Adipocyte (in vitro differentiated cells): ENCODE measurements around the gene VCAN.

Experiments
- DNase-seq: peaks from one replicate; pipeline ENCODE4 v3.0.0-alpha.2; 2015; ENCODE audit warnings: low read depth
- H3K27me3 ChIP-seq: replicated peaks from 2 replicates; pipeline ENCODE4 v1.7.0; 2013; ENCODE audit warnings: mild to moderate bottlenecking, low read length, moderate library complexity; ENCODE audit not compliant: control insufficient read depth, insufficient read depth
- H3K36me3 ChIP-seq: 2 replicates; pipeline ENCODE4 v1.7.0; 2013; ENCODE audit warnings: low read length, mild to moderate bottlenecking, moderate library complexity; ENCODE audit not compliant: control insufficient read depth, insufficient read depth, severe bottlenecking
- H3K4me1 ChIP-seq: 2 replicates; pipeline ENCODE4 v1.7.0; 2013; ENCODE audit warnings: mild to moderate bottlenecking, low read length, moderate library complexity; ENCODE audit not compliant: control insufficient read depth, insufficient read depth
- H3K4me3 ChIP-seq: 2 replicates; pipeline ENCODE4 v1.7.0; 2013; ENCODE audit warnings: mild to moderate bottlenecking, low read length, moderate library complexity
- H3K9ac ChIP-seq: 2 replicates; pipeline ENCODE4 v1.7.0; 2013; ENCODE audit warnings: mild to moderate bottlenecking, low read length, moderate library complexity
- H3K9me3 ChIP-seq: 2 replicates; pipeline ENCODE4 v1.7.0; 2013; ENCODE audit warnings: mild to moderate bottlenecking, low read length, moderate library complexity; ENCODE audit not compliant: control insufficient read depth

The VCAN gene

GRCh38 chr5:83628360-83628759 lies 156.8 kb downstream of the VCAN start:
- peak; percentile 34 for DNase-seq
- H3K9ac ChIP-seq = no peak overlapping the region

More at GRCh38 chr5:83628360-83628759, 156.8 kb downstream of the VCAN start:
- H3K9me3 ChIP-seq = peaks cover 4% of the 10 kb centered on the region
- peaks cover 15% of the 10 kb centered on the region for H3K27me3 ChIP-seq
- no peak overlapping the region for H3K4me3 ChIP-seq
- H3K4me1 ChIP-seq = peaks cover 18% of the 10 kb centered on the region
- H3K36me3 ChIP-seq = no peaks in the 10 kb centered on the region
